Karpas-422 (cell line): Measurements from ENCODE around the gene RBP2. TPM values are rescaled to one million over a fixed set of nuclear protein-coding genes. Genes with fewer than 3 reads are reported as not detected.

ENCODE experiments used
- DNase-seq: peaks from one replicate; pipeline ENCODE4 v3.0.0-alpha.2; 2015
- H2AFZ ChIP-seq: fragments of 200-600 bp; sonication (generic); 2 replicates; pipeline ENCODE4 v1.6.1; 2014; ENCODE audit warnings: antibody characterized with exemption, low read length, mixed read lengths
- H3K27ac ChIP-seq: fragments of 200-600 bp; sonication (generic); 2 replicates; pipeline ENCODE4 v1.5.1; 2014; ENCODE audit warnings: mild to moderate bottlenecking, low read length, moderate library complexity
- H3K27me3 ChIP-seq: fragments of 200-600 bp; sonication (generic); 2 replicates; pipeline ENCODE4 v1.6.1; 2014; ENCODE audit warnings: low read length, mixed read lengths
- H3K36me3 ChIP-seq: fragments of 200-600 bp; sonication (generic); 2 replicates; pipeline ENCODE4 v1.6.1; 2014; ENCODE audit warnings: low read length, mixed read lengths; ENCODE audit not compliant: insufficient read depth
- H3K4me1 ChIP-seq: fragments of 200-600 bp; sonication (generic); 2 replicates; pipeline ENCODE4 v1.6.1; 2014; ENCODE audit warnings: mild to moderate bottlenecking, low read length, mixed read lengths
- H3K4me2 ChIP-seq: fragments of 200-600 bp; sonication (generic); 2 replicates; pipeline ENCODE4 v1.6.1; 2014; ENCODE audit warnings: low read length, low read depth, mild to moderate bottlenecking; ENCODE audit not compliant: poor library complexity, severe bottlenecking
- H3K4me3 ChIP-seq: fragments of 200-600 bp; sonication (generic); 2 replicates; pipeline ENCODE4 v1.5.1; 2014; ENCODE audit warnings: mild to moderate bottlenecking, antibody characterized with exemption, low read length, mixed read lengths
- H3K79me2 ChIP-seq: fragments of 200-600 bp; sonication (generic); 2 replicates; pipeline ENCODE4 v1.6.1; 2014; ENCODE audit warnings: mild to moderate bottlenecking, low read length, mixed read lengths
- H3K9ac ChIP-seq: fragments of 200-600 bp; sonication (generic); 2 replicates; pipeline ENCODE4 v1.6.0; 2014; ENCODE audit warnings: low read length
- H3K9me2 ChIP-seq: fragments of 200-600 bp; sonication (generic), shearing (Covaris generic); replicated peaks from 2 replicates; pipeline ENCODE4 v1.6.0; 2014; ENCODE audit warnings: mild to moderate bottlenecking, low read length, moderate library complexity; ENCODE audit not compliant: insufficient read depth
- H3K9me3 ChIP-seq: fragments of 300-700, 200-600 bp; sonication (generic); 2 replicates; pipeline ENCODE4 v1.6.1; 2014; ENCODE audit warnings: low read length, mixed read lengths
- H4K20me1 ChIP-seq: fragments of 200-600 bp; sonication (generic); 2 replicates; pipeline ENCODE4 v1.6.1; 2014; ENCODE audit warnings: mild to moderate bottlenecking, antibody characterized with exemption, low read length, low read depth; ENCODE audit not compliant: insufficient read depth
- total RNA-seq: library from RNA; depleted of rRNA; stranded (reverse); fragments of >200 nt; shearing (Covaris generic); gene quantifications from 2 replicates; pipeline ENCODE4 v1.2.3, GENCODE V29; 2014; ENCODE audit warnings: low replicate concordance

Gene RBP2
- total RNA-seq, 1 experiment from 2014 or later, result not detected

DNA sequence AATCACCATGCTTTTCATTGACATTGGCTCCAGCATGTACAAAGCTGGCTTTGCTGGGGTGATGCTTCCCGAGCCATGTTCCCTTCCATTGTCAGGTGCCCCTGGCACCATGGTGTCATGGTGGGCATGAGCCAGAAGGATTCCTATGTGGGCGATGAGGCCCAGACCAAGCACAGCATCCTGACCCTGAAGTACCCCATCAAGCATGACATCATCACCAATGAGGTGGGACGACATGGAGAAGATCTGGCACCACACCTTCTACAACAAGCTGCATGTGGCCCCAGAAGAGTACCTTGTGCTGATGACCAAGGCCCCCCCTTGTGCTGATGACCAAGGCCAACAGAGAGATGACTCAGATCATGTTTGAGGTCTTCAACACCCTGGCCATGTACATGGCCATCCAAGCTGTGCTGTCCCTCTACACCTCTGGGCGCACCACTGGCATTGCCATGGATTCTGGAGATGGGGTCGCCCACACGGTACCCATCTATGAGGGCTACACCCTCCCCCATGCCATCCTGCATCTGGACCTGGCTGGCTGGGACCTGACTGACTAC is 17.6 kb upstream of the RBP2 start:
- no peak overlapping the region for H3K27ac ChIP-seq

GRCh38 chr3:139491966-139492365 is 15.7 kb upstream of the RBP2 start:
- no peaks in the 10 kb centered on the region; the same call in 1 of the 2 replicates for H3K9me3 ChIP-seq
- no peaks in the 10 kb centered on the region for H3K36me3 ChIP-seq
- no peak overlapping the region for H3K27ac ChIP-seq
- no peak overlapping the region for H2AFZ ChIP-seq
- no peaks in the 10 kb centered on the region for H3K27me3 ChIP-seq
- no peak overlapping the region for H3K4me3 ChIP-seq
- no peak overlapping the region for H3K4me2 ChIP-seq
- H3K4me1 ChIP-seq, result no peaks in the 10 kb centered on the region
- no peak overlapping the region for H3K9ac ChIP-seq
- H3K79me2 ChIP-seq, result no peaks in the 10 kb centered on the region
- no peaks in the 10 kb centered on the region for H3K9me2 ChIP-seq
- no peak for DNase-seq
- no peaks in the 10 kb centered on the region for H4K20me1 ChIP-seq

More for the DNA sequence above, 17.6 kb upstream of the RBP2 start:
- H3K4me3 ChIP-seq, result no peak overlapping the region
- no peaks in the 10 kb centered on the region; the same call in 1 of the 2 replicates for H3K9me3 ChIP-seq
- H3K9me2 ChIP-seq, result no peaks in the 10 kb centered on the region
- no peaks in the 10 kb centered on the region for H3K36me3 ChIP-seq
- H3K79me2 ChIP-seq, result no peaks in the 10 kb centered on the region
- no peak for DNase-seq
- no peaks in the 10 kb centered on the region for H3K4me1 ChIP-seq
- H2AFZ ChIP-seq, result no peak overlapping the region
- no peak overlapping the region for H3K4me2 ChIP-seq
- H3K27me3 ChIP-seq, result no peaks in the 10 kb centered on the region
- H4K20me1 ChIP-seq, result no peaks in the 10 kb centered on the region
- H3K9ac ChIP-seq, result no peak overlapping the region

DNA sequence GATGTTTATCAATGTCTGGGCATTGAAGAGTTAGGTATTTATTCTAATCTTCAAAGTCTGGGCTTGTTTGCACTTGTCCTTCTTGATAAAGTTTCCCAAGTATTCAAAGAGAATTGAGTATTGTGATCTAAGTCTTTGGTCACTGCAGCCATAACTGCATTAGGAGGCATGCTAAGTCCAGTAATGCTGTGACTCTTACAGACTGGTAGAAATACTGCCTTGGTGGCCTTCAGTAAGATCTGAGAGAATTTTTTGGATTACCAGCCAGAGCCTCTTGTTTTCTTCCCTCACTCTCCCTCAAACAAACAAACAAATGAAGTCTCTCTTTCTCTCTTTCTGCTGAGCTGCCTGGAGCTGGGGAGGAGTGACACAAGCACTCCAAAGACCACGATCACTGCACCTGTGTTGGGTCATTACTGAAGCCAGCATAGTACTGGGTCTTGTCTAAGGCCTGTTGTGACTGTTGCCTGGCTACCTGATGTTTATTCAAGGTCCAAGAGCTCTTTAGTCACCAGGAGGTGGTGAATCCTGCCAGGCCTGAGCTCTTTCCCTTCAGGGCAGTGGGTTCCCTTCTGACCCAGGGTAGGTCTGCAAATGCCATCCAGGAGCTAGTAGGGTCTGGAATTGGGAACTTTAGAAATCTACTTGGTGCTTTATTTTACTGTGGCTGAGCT is 14.8 kb upstream of the RBP2 start:
- Histone ChIP-seq H3K9me2 (no peaks in the 10 kb centered on the region), H2AFZ (no peak overlapping the region), H3K4me2 (no peak overlapping the region), H4K20me1 (no peaks in the 10 kb centered on the region), H3K79me2 (no peaks in the 10 kb centered on the region), H3K9ac (no peak overlapping the region), H3K4me3 (no peak overlapping the region), H3K9me3 (no peaks in the 10 kb centered on the region; the same call in 1 of the 2 replicates), H3K27ac (no peak overlapping the region), H3K4me1 (no peaks in the 10 kb centered on the region), H3K36me3 (no peaks in the 10 kb centered on the region), H3K27me3 (no peaks in the 10 kb centered on the region)
- no peak for DNase-seq

DNA sequence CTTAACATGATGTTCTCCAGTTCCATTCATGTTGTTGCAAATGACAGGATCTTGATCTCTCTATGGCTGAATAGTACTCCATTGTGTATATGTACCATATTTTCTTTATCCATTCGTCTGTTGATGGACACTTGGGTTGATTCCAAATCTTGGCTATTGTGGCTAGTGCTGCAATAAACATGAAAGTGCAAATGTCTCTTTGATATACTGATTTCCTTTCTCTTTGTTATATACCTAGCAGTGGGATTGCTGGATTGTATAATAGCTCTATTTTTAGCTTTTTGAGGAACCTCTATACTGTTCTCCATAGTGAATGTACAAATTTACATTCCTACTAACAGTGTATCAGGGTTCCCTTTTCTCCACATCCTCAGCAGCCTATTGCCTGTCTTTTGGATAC is 5.9 kb upstream of the RBP2 start:
- no peaks in the 10 kb centered on the region for H3K9me2 ChIP-seq
- no peaks in the 10 kb centered on the region for H4K20me1 ChIP-seq
- H3K9me3 ChIP-seq, result no peaks in the 10 kb centered on the region
- no peak overlapping the region for H3K27ac ChIP-seq
- H3K9ac ChIP-seq, result no peak overlapping the region
- no peak for DNase-seq
- H3K79me2 ChIP-seq, result no peaks in the 10 kb centered on the region
- H3K4me2 ChIP-seq, result no peak overlapping the region
- H3K4me1 ChIP-seq, result no peaks in the 10 kb centered on the region
- H3K27me3 ChIP-seq, result no peaks in the 10 kb centered on the region
- H3K36me3 ChIP-seq, result no peaks in the 10 kb centered on the region
- no peak overlapping the region for H2AFZ ChIP-seq
- H3K4me3 ChIP-seq, result no peak overlapping the region

GRCh38 chr3:139481116-139481515 is 4.8 kb upstream of the RBP2 start:
- Histone ChIP-seq H2AFZ (no peak overlapping the region), H3K4me3 (no peak overlapping the region), H3K9me3 (no peaks in the 10 kb centered on the region), H3K4me1 (no peaks in the 10 kb centered on the region), H3K9me2 (no peaks in the 10 kb centered on the region), H3K9ac (no peak overlapping the region), H3K36me3 (no peaks in the 10 kb centered on the region), H3K27ac (no peak overlapping the region), H4K20me1 (no peaks in the 10 kb centered on the region), H3K27me3 (no peaks in the 10 kb centered on the region), H3K4me2 (no peak overlapping the region), H3K79me2 (no peaks in the 10 kb centered on the region)
- DNase-seq, result no peak

DNA sequence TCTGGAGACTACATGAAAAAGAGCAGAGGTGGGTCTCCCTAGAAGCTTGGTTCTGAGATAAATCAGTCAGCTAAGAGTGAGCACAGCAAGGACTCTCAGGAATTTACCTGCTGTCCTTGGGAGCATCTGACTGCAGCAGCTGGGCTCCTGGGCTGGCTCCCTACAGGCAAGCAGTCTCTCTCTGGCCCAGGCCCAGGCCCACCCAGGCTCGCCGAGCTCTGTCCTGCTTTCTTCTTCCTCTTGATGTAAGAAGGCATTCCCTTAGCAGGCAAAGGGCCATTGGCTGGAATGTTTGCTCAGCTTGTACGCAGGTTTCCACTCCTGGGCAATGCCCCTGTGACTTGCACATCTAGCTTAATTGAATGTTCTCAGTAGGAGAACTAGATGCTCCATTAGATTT is 4.3 kb upstream of the RBP2 start:
- H3K36me3 ChIP-seq, result no peaks in the 10 kb centered on the region
- no peaks in the 10 kb centered on the region for H3K9me3 ChIP-seq
- no peaks in the 10 kb centered on the region for H3K9me2 ChIP-seq
- no peaks in the 10 kb centered on the region for H3K4me1 ChIP-seq
- no peaks in the 10 kb centered on the region for H3K79me2 ChIP-seq
- no peak for DNase-seq
- H3K4me3 ChIP-seq, result no peak overlapping the region
- no peaks in the 10 kb centered on the region for H3K27me3 ChIP-seq
- H2AFZ ChIP-seq, result no peak overlapping the region
- no peak overlapping the region for H3K9ac ChIP-seq
- no peak overlapping the region for H3K27ac ChIP-seq
- no peak overlapping the region for H3K4me2 ChIP-seq
- no peaks in the 10 kb centered on the region for H4K20me1 ChIP-seq

- no peak overlapping the region for H3K9ac ChIP-seq
- no peak overlapping the region for H2AFZ ChIP-seq
- no peaks in the 10 kb centered on the region for H3K27me3 ChIP-seq
- H4K20me1 ChIP-seq, result no peaks in the 10 kb centered on the region
- H3K27ac ChIP-seq, result no peak overlapping the region
- H3K36me3 ChIP-seq, result no peaks in the 10 kb centered on the region
- H3K79me2 ChIP-seq, result no peaks in the 10 kb centered on the region
- no peaks in the 10 kb centered on the region for H3K4me1 ChIP-seq
- DNase-seq, result no peak
- H3K9me2 ChIP-seq, result no peaks in the 10 kb centered on the region
- H3K4me3 ChIP-seq, result no peak overlapping the region
- no peaks in the 10 kb centered on the region for H3K9me3 ChIP-seq
- H3K4me2 ChIP-seq, result no peak overlapping the region
Measured at GRCh38 chr3:139477710-139478640, 1.7 kb upstream of the RBP2 start.

GRCh38 chr3:139473155-139473771 is 3.1 kb downstream of the RBP2 start:
- Histone ChIP-seq H3K36me3 (no peaks in the 10 kb centered on the region), H3K4me1 (no peaks in the 10 kb centered on the region), H3K27ac (no peak overlapping the region), H3K79me2 (no peaks in the 10 kb centered on the region), H2AFZ (no peak overlapping the region), H4K20me1 (no peaks in the 10 kb centered on the region), H3K4me2 (no peak overlapping the region), H3K9me2 (no peaks in the 10 kb centered on the region), H3K9me3 (no peaks in the 10 kb centered on the region), H3K9ac (no peak overlapping the region), H3K27me3 (no peaks in the 10 kb centered on the region), H3K4me3 (no peak overlapping the region)
- DNase-seq, result no peak
